Adipose tissue (tissue), 3 donors: ENCODE measurements around the gene SRRM4. TPM values are rescaled to one million over a fixed set of nuclear protein-coding genes. Genes with fewer than 3 reads are reported as not detected.

Experiments
- H3K27ac ChIP-seq: one replicate; pipeline ENCODE4 v1.5.1; 2013; ENCODE audit warnings: low read depth, low read length
- WGBS, 3 donors: extraction: QIAGEN DNeasy Blood & Tissue Kit; methylation state at CpG; one replicate each; pipeline ENCODE4 v1.1.7; 2013; 5-methylcytosine and 5-hydroxymethylcytosine counted together
- polyA plus RNA-seq, 3 donors: library from polyadenylated mRNA; stranded (reverse); fragments of 200-250 nt; gene quantifications; one replicate each; pipeline ENCODE4 v1.2.3, GENCODE V29; 2013
- donor health status: healthy with polysubstance abuse.
- donor health status: Bipolar disorder and iron deficiency.
- donor health status: healthy.

SRRM4 gene
- polyA plus RNA-seq, 3 donors, result under 0.01 TPM; not detected in 2

DNA sequence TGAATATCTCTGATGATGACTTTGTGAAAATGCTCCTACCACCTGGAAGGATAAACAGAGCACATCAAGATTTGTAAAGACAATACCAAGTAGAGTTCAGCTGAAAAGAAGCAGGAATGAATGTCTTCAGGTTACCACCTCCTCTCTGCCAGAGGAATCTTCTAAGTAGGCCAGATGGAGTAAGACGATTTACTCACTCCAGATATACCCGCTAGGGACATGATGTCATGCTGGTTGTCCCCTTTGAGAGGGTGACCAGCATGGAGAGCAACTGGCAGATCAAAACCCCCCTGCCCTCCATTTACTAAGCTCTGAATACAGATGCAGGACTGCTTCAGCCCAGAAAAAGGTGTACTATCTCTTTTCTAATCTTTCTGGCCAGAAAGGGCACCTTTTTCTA is 158.1 kb downstream of the SRRM4 start:
- WGBS, 3 donors, result 63 to 81% (median 74%) methylated on average over 2 of the region's 2 CpGs
- no peak overlapping the region for H3K27ac ChIP-seq

GRCh38 chr12:119145367-119145766 is 164.0 kb downstream of the SRRM4 start:
- 47 to 61% (median 52%) methylated on average over 13 of the region's 13 CpGs for WGBS, 3 donors

GRCh38 chr12:119147847-119148448 is 166.6 kb downstream of the SRRM4 start:
- 51 to 77% (median 56%) methylated on average over 2 of the region's 2 CpGs for WGBS, 3 donors
- no peak overlapping the region for H3K27ac ChIP-seq

More at GRCh38 chr12:119145367-119145766, 164.0 kb downstream of the SRRM4 start:
- no peak overlapping the region for H3K27ac ChIP-seq

- H3K27ac ChIP-seq, result no peak overlapping the region
- 77 to 88% (median 86%) methylated on average over 7 of the region's 7 CpGs for WGBS, 3 donors
Observed at GRCh38 chr12:119149270-119149669, 167.9 kb downstream of the SRRM4 start.

- no peak overlapping the region for H3K27ac ChIP-seq
- WGBS, 3 donors, result 85 to 93% (median 91%) methylated on average over 1 of the region's 1 CpG
Observed at GRCh38 chr12:119151445-119152026, 170.2 kb downstream of the SRRM4 start.

DNA sequence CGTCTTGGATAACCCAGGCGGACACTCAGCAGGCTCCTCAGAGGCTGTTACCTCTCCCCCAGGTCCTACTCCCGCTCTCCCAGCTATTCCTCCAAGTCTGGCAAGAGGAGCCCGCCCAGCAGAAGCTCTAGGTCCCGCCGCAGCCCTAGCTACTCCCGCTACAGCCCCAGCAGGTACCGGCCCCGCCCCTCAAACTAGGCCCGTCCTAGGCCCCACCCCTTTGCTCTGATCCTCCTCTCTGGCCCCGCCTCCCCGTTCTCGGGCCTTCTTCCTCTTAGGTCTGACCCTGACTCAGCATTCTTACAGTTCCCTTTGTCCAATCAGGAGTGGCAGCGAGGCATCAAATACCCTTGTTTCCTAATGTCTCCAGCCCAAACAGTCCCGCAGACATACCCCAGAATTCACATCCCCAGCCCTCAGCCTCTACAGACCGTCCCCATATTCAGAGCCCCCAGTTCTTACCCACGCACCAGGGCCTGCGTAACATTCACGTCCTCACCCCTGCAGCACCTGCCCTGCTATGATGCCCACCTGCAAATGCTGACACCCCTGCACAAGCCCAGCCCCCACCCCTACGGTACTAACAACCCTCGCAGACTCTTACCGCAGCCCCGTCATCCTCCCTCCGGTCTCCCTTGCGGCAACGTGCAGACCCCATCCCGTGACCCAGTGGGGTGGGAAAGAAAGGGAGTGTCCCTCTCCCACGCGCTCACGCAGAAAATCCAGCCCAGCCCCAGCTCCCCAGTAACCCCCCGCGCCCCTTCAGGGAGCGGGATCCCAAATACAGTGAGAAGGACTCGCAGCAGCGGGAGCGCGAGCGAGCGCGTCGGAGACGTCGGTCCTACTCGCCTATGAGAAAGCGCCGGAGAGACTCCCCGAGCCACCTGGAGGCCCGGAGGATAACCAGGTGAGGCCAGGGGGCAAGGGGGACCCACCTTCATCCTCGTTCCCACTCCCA is 172.4 kb downstream of the SRRM4 start:
- WGBS, 3 donors, result 20 to 29% (median 28%) methylated on average over 47 to 49 of the region's 49 CpGs
- no peak overlapping the region for H3K27ac ChIP-seq

- 61 to 69% (median 63%) methylated on average over 11 of the region's 11 CpGs for WGBS, 3 donors
- H3K27ac ChIP-seq, result no peak overlapping the region
Observed at GRCh38 chr12:119154435-119154818, 173.1 kb downstream of the SRRM4 start.

DNA sequence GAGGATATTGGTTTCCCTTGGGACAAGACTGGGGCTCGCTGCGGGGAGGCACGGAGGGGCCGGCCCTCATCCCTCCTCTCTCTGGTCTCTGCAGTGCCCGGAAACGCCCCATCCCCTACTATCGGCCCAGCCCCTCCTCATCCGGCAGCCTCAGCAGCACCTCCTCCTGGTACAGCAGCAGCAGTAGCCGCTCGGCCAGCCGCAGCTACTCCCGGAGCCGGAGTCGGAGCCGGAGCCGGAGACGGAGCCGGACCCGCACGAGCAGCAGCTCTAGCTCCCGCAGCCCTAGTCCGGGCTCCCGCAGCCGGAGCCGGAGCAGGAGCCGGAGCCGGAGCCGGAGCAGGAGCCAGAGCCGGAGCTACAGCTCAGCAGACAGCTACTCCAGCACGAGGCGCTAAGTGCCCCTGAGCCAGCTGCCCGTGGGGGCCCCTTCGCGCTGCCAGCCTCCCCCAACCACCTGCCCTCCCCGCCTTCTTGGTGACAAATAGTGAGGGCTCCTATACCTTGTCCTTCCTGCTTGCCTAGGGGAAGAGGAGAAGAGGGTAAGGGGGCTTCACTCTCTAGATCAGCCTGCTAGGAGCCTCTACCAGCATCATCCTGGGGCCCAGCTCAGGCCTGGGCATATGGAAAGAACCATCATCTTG is 175.2 kb downstream of the SRRM4 start:
- H3K27ac ChIP-seq, result no peak overlapping the region
- WGBS, 3 donors, result 67 to 74% (median 73%) methylated on average over 31 to 35 of the region's 35 CpGs

DNA sequence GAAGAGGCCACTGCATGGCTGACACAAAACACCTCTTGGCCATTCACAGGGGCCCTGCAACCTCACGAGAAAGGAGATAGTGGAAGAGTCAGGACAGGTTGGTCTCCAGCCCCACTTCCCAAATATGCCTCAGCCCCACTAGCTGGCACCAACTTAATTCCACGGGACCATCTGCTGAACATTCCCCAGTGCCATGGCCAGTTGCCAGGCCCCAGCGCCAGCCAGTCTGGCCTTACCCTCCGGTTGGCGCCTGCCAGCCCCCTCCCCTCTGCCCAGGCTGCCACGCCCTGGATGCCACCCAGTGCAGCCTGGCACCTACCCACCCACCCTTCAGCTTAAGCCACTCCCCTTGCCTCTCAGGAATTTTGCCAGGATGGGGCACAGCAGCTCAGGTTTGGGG is 176.2 kb downstream of the SRRM4 start:
- H3K27ac ChIP-seq, result no peak overlapping the region
- WGBS, 3 donors, result 84 to 89% (median 87%) methylated on average over 4 to 6 of the region's 6 CpGs

DNA sequence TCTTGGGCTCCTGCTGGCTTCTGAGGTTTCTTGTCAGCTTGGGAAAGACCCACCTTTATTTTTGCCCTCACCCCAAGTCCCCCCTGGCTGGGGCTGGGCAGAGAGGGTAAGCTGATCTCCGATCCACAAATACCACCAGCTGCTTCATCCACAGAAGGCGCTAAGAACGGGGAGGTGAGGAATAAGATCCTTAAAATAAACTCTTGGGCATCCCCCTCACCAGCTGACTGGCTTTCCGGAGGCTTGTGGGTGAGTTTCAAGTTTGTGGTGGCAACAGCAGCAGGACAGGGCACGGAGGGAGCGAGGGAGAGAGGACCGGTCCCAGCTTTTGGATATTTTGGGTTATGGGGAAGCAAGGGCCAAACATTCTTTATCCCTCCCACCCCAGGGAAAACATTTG is 176.6 kb downstream of the SRRM4 start:
- H3K27ac ChIP-seq, result no peak overlapping the region
- WGBS, 3 donors, result 85 to 89% (median 89%) methylated on average over 7 of the region's 7 CpGs

DNA sequence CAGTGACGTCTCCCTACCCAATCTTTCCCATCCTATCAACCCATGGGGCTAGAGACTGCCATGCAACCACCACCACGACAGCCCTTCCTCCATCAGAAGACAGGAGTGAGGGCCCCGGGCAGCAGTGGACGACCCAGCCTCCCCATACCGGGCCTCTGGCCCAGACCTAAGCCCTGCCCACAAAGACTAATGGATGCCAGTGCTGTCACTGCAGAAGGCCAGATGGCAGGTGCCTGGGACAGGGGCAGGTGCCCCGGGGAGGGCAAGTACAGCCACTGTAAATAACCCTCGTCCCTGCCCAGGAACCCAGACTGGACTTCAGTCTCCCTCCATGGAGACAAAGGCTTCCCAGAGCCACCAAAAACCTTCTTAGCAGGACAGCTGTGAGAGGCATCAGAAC is 177.1 kb downstream of the SRRM4 start:
- no peak overlapping the region for H3K27ac ChIP-seq
- WGBS, 3 donors, result 67 to 84% (median 78%) methylated on average over 7 of the region's 7 CpGs

GRCh38 chr12:119159844-119160243 is 178.5 kb downstream of the SRRM4 start:
- no peak overlapping the region for H3K27ac ChIP-seq
- WGBS, 3 donors, result 72 to 87% (median 84%) methylated on average over 2 of the region's 2 CpGs

DNA sequence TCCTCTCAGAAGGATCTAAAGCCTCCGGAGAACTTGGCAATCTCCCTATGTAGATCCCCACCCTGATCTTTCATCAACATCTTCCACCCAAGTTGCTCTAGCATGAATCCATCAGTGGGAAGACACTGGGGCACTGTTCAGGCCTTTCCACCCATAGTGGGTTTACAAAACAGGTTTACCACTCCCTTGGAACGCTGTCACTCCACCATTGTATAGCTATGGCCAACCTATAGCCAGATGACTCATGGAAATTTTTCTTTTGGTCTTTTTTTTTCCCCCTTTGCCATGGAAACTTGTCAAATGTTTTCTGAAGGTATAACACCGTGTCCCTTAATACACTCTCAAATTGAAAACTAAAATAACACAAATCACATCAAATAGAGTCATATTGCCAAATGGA is 186.6 kb downstream of the SRRM4 start:
- no peak overlapping the region for H3K27ac ChIP-seq
- 66 to 73% (median 72%) methylated on average over 3 of the region's 3 CpGs for WGBS, 3 donors

DNA sequence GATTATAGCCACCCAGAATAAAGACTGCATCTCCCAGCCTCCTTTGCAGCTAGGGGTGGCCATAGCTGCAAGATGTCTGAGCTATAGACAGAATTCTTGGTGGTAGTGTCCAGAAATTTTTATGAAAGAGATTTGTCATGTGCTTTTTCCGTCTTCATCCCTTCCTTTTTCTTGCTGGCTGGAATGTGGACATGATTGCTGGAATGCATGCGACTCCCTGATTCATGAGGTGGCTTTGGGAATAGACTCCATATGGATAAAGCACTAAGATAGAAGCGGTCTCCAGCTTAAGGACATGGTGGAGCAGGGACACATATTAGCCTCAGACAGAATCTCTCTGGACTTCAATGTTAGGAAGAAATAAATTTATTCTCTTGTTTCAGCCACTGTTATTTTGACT is 187.4 kb downstream of the SRRM4 start:
- 58 to 84% (median 76%) methylated on average over 3 of the region's 3 CpGs for WGBS, 3 donors
- H3K27ac ChIP-seq, result no peak overlapping the region

- 30 to 61% (median 52%) methylated on average over 2 of the region's 2 CpGs for WGBS, 3 donors
- no peak overlapping the region for H3K27ac ChIP-seq
Observed at GRCh38 chr12:119169150-119169549, 187.8 kb downstream of the SRRM4 start.

- 52 to 82% (median 79%) methylated on average over 5 of the region's 5 CpGs for WGBS, 3 donors
- no peak overlapping the region for H3K27ac ChIP-seq
Observed at GRCh38 chr12:119171291-119171690, 189.9 kb downstream of the SRRM4 start.

DNA sequence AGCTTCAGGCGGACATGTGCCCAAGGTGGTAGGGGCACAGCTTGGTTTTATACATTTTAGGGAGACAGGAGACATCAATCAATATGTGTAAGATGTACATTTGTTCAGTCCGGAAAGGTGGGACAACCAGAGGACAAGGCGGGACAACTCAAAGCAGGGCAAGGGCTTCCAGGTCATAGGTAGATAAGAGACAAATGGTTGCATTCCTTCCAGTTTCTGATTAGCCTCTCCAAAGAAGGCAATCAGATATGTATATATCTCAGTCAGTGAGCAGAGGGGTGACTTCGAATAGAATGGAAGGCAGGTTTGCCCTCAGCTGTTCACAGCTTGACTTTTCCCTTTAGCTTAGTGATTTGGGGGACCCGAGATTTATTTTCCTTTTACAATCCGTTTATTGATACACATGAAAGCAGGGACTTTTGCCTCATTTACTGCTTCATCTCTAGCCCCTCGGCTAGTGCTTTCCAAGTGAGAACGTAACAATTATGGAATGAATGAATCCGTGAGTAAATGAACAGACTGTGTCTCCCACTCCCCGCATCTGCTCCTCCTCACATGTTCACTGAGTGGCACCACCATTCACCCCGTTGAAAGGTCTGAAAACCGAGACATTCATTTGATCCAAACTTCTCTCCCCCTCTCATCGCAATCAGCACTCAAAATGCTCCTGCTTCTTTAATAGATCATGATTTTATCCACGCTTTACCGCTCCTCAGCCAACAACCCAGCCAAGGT is 190.5 kb downstream of the SRRM4 start:
- 52 to 78% (median 75%) methylated on average over 15 of the region's 15 CpGs for WGBS, 3 donors
- no peak overlapping the region for H3K27ac ChIP-seq

- no peak overlapping the region for H3K27ac ChIP-seq
Observed at GRCh38 chr12:119175081-119175480, 193.7 kb downstream of the SRRM4 start.

More at GRCh38 chr12:119175081-119175480, 193.7 kb downstream of the SRRM4 start:
- 69 to 81% (median 75%) methylated on average over 5 of the region's 5 CpGs for WGBS, 3 donors
